Measurements from ENCODE around the gene ATP13A3.

GRCh38 chr3:194449913-194450312 lies 36.9 kb downstream of the ATP13A3 start:
- TF ChIP-seq CTCF (IDR thresholded peaks at IDR 0.05) = no peak
- no peak for TF ChIP-seq POLR2A (IDR thresholded peaks at IDR 0.05)

All from heart left ventricle (tissue), 13 donors.